ENCODE data around the gene MRPL40.

MRPL40 gene

DNA sequence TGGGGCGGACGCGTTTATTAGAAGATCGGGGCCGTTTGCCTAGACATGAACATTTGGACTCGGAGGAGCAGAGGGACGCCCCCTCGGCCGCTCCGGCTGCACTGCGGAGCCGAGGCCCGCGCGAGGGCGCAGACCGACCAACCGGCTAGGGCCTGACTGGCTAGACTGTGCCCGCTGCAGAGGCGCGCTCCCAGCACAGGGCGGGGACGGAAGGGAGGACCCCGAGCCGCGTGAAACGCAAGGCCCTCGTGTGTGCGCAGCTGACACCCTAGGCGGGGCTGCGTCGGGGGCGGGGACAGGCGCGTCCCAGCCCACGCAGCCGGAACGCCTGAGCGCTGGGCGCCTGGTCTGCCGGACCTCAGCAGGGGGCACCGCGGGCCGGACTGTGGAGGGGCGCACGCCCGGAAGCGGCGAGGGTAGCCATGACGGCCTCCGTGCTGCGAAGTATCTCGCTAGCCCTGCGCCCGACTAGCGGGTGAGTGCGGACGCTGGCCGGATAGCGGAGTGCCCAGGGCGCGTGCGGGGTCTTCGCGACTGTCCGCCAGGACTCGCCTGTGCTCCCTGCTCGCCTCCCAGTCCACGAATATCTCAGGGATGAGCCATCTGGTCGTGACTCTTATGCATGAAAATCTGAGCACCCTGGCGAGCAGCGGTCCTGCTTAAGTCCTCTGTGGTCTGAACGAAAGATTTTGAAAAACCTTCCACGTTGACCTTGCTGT, at the start of gene MRPL40:
Gene MRPL40 (plus strand): TSS at position 413 of the 719 bp plus-strand sequence. CDS start 10 bp downstream, at position 423.
- DNase-seq (ENCODE audit: low spot score): peak; percentile 95

GRCh38 chr22:19383292-19383691, 49.1 kb upstream of the MRPL40 start:
- DNase-seq (ENCODE audit: low spot score): no peak

DNA sequence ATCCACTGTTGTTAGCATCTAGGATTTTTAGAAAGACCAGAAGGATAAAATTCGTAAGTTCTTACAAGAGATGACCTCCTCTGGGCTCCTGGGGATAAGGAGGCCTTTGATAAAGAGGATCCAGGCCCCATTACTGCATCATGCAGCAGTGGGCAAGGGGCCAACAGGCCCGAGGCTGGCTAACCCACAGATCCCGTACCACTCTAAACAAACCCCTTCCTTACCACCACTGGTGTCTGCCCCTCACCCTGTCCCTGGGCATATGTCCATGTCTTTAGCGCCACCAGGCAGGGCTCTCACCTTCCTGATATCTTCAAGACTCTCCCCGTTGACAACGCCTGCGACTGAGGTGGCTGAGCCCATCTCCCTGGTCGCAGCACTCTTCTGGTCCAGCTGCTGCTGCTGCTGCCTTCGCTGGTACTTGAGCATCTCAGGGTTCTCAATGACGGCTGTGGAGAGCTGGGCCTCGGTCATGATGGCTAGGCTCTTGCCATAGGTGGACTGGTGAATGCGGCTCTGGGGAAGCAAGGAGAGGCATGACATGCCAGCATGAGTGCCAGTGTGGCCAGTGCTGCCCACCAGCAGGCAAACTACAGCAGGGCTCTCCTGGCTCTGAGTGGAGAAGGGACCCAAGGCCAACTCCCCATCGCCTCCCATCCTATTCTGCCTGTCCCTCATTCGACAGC, 47.0 kb upstream of the MRPL40 start:
- DNase-seq (ENCODE audit: low spot score): no peak

GRCh38 chr22:19386248-19386647, 46.1 kb upstream of the MRPL40 start:
- DNase-seq (ENCODE audit: low spot score): no peak

- no peak for DNase-seq (ENCODE audit: low spot score)
These were observed 45.3 kb upstream of the MRPL40 start for GRCh38 chr22:19387038-19387437.

- no peak for DNase-seq (ENCODE audit: low spot score)
These were observed 44.8 kb upstream of the MRPL40 start for GRCh38 chr22:19387575-19387974.

DNA sequence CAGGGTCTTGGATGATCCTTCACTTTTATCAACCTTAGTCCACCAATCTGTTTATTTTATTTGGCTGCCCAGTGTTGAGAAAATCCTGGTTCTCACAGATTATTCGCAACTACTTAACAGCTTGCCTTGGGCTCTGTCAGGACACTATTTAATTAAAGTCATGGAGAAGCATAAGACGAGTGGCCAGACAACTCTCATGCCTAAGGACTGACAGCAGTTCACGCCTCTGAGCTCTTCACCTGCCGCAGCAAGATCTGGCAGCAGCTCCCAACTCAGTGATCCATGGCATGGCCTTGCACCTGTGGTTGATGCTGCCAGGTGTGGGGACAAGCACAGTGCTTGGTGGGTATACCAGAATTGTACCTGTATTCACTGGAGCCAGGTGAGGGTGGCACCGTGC, 38.6 kb upstream of the MRPL40 start:
- DNase-seq (ENCODE audit: low spot score): no peak

GRCh38 chr22:19394274-19395050, 37.9 kb upstream of the MRPL40 start:
- no peak for DNase-seq (ENCODE audit: low spot score)

- no peak for DNase-seq (ENCODE audit: low spot score)
These were observed 37.1 kb upstream of the MRPL40 start for GRCh38 chr22:19395276-19395675.

DNA sequence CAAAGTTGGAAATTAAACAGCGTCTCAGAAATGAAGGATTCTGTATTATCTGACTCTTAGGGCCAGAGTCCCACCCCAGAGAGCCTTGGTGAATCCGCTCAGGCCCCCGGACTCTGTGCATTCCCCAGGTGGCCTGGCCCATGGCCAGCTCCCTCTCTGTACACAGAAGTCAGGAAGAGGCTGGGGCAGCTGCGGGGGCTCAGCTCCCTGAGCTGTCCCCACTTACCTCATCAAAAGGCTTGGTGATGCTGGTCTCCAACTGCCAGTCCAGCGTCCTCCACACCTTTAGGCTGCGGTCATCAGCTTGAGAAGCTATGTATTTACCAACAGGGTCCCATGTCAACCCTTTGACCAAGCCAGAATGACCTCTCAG, 35.8 kb upstream of the MRPL40 start:
- no peak for DNase-seq (ENCODE audit: low spot score)

DNA sequence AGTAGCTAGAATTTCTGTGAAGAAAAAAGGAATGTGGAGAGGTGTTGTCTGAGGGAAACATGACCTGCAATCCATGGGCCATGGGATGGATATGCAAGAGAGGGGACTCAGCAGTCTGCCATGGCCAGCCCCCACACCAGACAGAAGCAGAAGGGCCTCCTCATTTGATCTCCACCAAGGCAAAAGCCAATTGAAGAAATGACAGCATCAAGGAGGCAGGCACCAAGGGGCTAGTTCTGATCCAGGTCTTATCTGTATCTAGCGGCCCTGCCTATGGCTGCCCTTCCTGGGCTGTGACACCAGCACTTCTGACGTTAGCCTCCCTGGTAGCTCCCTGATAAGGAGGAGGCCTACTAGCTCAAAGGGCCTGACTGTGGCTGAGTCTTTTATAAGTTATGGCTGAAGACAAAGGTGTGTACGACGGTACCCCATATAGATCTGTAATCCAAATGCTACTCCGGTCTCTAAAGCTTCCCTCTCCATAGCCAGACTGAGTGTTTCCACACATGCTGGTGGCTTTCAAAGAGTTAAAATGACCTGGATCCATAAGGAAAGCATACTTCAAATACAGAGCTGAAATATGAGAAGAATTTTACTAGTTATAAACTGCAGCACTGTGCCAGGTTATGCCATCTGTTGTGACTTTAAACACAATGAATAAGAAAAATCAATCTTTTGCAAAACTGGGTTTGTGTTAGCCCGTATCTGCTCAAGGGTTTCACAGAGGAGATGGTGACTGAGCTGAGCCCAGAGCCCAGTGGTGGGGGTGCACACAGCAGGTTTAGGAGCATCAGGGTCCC, 35.2 kb upstream of the MRPL40 start:
- DNase-seq (ENCODE audit: low spot score): no peak

DNA sequence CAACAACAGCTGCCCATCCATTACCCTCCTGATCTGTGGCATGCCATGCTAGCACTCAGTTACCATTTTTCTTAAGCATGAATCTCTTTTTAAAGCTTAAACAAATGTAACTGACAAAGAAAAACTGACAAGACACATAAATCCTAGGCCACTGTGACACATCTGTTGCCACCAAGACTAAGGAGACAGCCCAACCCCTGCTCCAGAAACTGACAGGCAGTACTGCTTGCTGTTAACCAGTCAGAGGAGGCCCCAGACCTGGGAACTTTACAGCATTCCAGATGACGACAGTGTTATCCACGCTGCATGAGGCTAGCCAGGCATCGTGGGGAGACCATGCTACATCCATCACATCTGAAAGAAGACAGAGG, 34.6 kb upstream of the MRPL40 start:
- DNase-seq (ENCODE audit: low spot score): no peak

- no peak for DNase-seq (ENCODE audit: low spot score)
These were observed 34.1 kb upstream of the MRPL40 start for GRCh38 chr22:19398206-19398605.

GRCh38 chr22:19398652-19399051, 33.7 kb upstream of the MRPL40 start:
- no peak for DNase-seq (ENCODE audit: low spot score)

DNA sequence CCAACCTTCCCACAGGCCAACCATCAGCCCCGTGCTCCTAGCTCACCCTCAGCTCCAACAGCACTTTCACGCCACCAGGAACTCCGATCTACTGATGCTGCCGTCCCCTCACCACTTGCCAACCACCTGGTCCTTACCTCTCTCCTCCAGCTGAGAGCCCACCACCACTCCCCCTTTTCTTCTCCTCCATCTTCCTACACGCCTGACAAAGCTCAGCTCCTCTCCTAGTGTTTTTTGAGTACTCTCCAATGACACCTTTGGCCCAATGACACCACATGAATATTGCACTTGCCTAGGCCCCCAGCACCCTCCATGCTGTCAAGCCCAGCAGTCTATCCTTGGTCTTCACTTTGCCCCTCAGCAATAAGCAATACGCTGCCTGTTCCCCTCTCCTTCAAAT, 31.5 kb upstream of the MRPL40 start:
- DNase-seq (ENCODE audit: low spot score): no peak

DNA sequence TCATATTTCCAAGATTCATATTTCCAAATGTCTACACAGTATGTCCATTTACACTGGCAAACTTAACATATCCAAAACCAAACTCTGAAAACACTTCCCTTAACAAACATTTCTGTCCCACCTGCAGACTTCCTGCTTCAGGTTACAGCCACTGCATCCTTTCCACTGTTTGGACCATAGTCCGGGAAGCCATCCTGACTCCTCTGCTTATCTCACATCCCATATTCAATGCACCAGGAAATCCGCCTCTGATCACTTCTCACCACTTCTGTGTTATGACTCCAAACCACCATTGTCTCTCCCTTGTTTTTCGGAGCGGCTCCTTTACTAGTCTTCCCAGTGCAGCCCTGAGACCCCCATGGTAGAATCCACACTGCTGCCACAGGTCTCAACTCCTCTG, 30.9 kb upstream of the MRPL40 start:
- DNase-seq (ENCODE audit: low spot score): no peak

- no peak for DNase-seq (ENCODE audit: low spot score)
These were observed 29.6 kb upstream of the MRPL40 start for GRCh38 chr22:19402642-19403191.

DNA sequence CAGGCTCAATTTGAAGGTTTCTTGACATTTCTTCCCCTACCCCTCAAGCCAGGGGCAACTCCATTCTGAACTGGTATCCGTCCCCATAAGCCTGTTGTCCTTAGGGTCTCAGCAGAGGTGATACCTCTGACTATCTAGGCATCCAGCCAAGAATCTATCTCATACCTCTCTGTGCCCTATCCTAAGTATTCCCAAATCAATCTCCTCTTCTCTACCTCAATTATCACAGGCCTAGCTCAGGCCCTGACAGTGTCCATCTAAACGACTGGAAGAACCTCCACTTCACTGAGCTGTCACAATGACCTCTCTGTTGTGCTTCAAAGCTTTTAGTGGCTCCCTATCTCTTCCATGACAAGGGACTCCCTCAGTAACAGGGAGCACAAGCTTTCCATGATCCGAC, 27.7 kb upstream of the MRPL40 start:
- DNase-seq (ENCODE audit: low spot score): no peak

GRCh38 chr22:19405133-19405532, 27.2 kb upstream of the MRPL40 start:
- no peak for DNase-seq (ENCODE audit: low spot score)

- no peak for DNase-seq (ENCODE audit: low spot score)
These were observed 26.7 kb upstream of the MRPL40 start for GRCh38 chr22:19405652-19406051.

GRCh38 chr22:19406281-19406811, 26.0 kb upstream of the MRPL40 start:
- DNase-seq (ENCODE audit: low spot score): no peak

DNA sequence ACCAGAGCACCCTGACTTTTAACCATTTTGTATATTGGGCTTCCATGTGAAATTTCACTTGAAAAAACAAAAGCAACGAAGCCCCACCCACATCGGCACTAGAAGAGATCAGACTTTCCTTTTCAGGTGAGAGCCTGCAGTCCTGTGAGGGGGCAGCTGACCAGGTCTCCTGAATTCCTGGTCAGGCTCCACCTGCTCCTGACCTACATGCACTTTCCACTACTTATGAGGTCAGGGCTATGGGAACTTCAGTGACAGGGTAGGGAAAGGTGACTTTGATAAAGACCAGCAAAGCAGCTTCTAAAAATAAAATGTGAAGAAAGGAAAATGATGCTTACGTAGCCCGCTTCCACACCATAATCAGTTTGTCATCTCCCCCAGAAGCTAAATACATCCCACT, 25.5 kb upstream of the MRPL40 start:
- no peak for DNase-seq (ENCODE audit: low spot score)

Measured in kidney tubule cell (primary cell).